Activated CD4-positive, CD25-positive, alpha-beta regulatory T cell treated with anti-CD3 and anti-CD28 coated beads, Interleukin-2, amount 50 U/mL, for 24 hours (primary cell): ENCODE data around the gene KRT4.

Experiments
- ATAC-seq, 2 donors: fragments of 150-1000 bp; cut with Tn5 transposase; one replicate each; pipeline ENCODE4 v1.10.0; 2021; ENCODE audit warnings: mild to moderate bottlenecking in 1 of 2, moderate library complexity in 1 of 2

Gene KRT4

DNA sequence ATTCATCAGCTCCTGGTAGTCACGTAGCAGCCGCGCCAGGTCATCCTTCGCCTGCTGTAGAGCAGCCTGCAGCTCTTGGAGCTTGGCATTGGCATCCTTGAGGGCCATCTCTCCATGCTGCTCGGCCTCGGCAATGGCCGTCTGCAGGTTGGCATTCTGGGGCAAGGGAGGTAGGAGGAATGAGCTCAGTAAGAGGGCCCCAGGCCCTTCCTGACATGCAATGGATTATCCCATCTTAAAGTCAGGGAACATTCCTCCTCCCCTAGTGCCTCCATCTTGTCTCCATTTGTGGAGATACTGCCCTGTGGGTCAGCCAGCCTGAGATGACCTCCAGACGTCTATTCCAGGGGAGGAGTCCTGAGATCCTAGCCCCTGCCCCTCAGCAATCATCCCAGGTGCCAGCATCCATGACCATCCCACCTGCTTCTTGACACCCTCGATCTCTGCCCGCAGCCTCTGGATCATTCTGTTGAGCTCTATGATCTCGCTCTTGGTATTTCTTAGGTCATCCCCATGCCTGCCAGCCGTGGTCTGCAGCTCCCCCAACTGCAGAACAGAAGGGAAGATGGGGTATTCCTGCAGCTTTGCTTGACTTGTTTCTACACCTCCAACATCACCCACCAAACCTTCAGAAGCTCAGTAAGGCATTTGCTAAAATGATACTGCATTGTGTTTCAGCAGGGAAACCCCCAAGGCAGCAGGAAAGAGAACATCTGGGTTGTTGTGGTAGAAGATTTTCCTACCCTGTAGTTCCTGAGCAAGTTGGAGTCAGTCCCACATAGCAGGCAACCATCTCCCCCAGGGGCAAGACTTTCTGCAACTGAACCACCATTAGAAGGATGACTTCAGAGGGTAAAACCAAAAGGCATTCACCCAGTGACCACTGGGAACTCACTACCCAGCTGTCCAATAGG, 22.4 kb downstream of the KRT4 start:
- ATAC-seq: no peak

DNA sequence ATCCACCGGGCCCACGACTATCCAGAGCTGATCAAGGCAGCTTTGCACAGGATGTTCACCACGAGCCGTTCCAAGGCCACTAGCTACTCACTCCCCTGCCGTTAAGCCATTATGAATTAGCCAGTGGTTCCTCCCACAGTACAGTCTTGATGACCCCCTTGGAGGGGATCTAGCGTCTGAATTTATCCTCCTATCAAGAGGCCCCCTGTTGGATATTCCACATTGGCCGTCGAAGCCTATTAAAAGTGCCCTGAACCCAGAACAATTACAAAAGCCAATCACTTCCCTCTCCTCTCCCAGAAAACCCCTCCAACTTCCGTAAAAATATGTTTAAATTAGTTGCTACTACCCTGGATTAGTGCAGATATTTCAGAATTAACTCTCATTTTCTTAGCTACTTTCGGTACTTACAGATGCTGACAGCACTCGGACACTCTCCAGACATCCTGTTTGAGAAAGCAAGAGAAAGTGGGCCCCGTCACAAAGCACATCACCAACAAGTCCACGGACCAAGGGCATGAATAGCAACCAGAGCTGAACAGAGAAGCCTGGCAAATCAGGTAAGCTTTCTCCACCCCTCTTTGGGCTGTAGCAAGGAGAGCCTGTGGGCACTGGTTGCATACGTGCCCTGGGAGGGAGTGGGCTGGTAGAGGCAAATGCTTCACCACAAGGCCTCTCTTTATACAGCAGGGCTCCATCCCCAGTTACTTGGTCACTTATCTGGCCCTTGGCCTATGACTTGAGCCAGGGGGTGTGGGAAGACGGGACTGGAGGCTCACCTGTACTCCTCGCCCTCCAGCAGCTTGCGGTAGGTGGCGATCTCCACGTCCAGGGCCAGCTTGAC, 23.3 kb downstream of the KRT4 start:
- no peak for ATAC-seq

GRCh38 chr12:52789637-52790426, 24.1 kb downstream of the KRT4 start:
- ATAC-seq: no peak

GRCh38 chr12:52788876-52789636, 24.9 kb downstream of the KRT4 start:
- no peak for ATAC-seq

DNA sequence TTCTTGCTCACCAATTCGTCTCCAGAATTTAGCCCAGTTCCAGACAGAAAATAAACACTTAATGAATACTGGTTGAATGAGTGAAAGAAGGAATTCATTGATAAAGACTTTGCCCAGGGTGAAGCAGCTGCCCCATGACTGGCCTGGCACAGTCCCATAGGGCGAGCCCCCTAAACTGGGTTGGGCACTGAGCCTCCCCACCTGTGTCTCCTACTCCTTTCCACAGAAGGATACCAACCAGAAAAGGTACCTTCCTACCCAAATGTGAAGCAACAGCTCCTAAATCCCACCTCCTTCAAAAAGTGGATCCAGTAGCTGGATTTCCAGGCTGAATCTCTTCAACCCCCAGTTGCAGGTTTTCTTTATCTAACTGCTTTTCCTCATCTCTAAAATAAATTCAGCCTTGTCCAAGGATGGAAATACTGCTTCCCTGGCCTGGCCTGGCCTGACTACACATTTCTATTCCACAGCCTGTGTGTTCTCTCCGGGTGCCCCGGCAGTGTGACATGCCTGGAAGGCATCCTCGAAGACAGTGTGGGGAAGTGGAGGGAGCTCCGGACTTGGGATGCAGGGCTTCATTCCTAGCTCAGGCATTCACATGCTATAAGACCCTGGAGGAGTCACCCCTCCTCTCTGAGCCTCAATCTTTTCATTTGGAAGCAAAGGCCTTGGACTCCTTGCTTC, 25.6 kb downstream of the KRT4 start:
- no peak for ATAC-seq

DNA sequence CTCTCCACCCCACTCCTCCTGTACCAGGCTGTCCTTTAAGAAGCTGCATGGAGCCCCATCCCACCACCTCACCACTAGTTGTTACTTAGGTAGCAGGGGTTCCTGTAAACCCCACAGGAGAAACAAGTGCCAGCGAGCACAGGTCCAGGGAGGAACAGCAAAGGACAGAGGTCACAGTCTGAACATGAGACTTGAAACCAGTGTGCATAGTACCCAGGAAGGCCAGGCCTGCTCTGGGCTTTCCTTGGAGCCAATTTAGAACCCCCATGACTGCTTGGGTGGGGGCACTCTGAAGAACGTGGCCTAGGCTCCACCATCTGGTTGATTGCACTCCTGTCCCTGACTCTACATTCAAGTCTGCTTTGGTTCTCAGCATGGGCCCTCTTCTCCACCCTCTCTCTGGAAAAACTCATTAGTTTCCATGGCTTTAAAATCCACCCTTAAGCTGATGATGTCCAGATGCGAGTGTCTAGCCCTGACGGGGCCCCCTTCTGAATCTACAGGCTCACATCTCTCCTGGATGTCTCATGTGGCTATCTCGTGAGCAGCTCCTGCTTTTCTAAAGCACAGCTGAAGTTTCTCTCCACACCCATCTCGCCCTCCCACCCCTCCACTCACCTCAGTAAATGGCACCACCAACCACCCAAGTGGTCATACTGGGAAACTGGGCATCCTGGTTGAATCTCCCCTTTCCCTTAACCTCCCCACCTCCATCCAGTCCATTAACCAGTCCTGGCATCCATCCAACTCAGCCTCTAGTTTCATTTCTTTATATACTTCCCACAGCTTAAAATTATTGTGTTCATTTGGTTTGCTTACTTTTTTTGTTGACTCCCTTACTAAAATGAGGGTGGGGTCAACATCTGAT, 26.4 kb downstream of the KRT4 start:
- no peak for ATAC-seq

- no peak for ATAC-seq
Measured at GRCh38 chr12:52784909-52785308, 29.0 kb downstream of the KRT4 start.

- no peak for ATAC-seq
Measured at GRCh38 chr12:52783563-52784316, 30.2 kb downstream of the KRT4 start.

- no peak for ATAC-seq
Measured at GRCh38 chr12:52782502-52782901, 31.4 kb downstream of the KRT4 start.

DNA sequence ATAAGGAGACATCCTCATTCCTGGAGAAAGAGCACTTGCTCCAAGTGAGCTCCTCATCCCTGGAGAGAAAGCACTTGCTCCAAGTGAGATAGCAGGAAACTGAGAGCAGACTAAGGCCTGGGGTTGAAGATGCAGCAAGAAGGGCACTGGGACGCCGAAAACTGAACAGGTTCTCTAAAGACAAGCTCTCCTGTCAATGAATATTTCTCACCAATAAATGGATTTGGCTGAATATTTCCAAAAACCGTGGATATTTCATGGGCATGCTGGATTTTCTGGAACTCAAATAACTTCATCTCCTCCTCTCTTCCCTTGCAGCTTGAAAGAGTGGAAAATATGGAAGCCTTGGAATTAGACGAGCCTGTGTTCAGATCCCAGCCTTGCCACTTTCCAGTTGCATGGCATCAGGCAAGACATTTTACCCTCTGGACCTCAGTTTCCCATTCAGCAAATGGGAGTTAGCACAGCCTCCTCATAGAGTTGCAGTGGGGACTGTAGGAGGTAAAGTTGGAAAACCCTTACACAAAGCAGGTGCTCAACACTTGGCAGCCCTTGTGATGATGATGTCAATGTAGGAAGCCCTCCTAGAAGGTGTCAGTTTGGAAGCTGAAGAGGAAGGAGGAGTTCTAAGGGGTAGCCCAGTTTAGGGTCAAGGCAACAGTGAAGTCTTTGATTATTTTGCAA, 32.4 kb downstream of the KRT4 start:
- no peak for ATAC-seq

- no peak for ATAC-seq
Measured at GRCh38 chr12:52779914-52780313, 34.0 kb downstream of the KRT4 start.

GRCh38 chr12:52778833-52779232, 35.1 kb downstream of the KRT4 start:
- ATAC-seq: no peak

DNA sequence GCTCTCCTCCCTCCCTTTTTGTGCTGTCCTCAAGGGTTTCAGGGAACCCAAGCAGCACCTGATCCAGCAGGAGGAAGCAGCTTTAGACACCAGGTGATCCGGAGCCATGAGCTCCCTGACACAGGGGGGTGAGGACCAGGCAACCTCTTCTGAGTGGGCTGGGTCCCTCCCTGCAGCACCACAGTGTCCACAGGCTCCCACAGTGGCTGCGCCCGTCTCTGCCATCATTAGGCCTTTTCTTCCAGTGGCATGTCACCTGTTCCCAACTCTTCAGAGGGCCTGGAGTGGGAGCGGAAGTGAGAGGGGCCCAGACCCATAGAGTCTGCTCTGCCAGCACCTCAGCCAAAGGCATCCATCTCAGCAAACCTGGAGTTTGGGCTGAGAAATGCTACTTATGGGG, 36.4 kb downstream of the KRT4 start:
- ATAC-seq: no peak

GRCh38 chr12:52776913-52777395, 37.0 kb downstream of the KRT4 start, which contains the start of gene KRT76:
Gene KRT76 (minus strand): TSS chr12:52777345. CDS start chr12:52777291, 54 bp downstream.
- no peak for ATAC-seq

DNA sequence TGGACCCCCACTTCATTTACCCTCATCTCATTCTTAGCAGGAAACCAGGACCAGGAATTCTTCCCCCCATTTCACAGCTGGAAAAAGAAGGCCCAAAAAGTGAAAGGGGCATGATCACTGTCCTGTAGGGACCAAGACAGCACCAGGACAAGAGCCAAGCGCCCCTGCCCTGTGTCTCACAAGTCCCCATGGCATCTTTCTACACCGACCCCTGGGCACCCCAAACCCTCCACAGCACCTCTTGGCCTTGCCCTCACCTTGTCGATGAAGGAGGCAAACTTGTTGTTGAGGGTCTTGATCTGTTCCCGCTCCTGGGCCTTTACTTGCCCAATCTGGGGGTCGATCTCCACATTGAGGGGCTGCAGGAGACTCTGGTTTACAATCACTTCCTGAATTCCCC, 37.5 kb downstream of the KRT4 start:
- no peak for ATAC-seq

- ATAC-seq: no peak
Measured at GRCh38 chr12:52774629-52775250, 39.2 kb downstream of the KRT4 start.

DNA sequence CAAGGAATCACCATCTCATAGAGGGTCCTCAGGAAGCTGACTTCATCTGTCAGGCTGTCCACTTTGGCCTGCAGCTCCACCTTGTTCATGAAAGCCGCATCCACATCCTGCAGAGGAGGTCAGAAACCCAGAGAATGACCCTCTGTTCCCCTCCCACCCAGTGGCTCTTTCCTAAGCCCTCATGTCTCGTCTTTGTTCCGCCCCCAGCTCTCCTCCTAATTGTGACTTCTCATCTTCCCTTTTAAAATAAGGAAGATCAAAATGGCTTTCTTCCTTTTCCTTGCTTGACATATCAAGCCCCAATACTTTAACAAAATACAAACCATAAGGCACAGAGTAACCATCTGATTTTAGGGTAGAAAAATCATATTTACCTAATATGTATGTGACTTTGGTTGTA, 41.1 kb downstream of the KRT4 start:
- ATAC-seq: no peak

DNA sequence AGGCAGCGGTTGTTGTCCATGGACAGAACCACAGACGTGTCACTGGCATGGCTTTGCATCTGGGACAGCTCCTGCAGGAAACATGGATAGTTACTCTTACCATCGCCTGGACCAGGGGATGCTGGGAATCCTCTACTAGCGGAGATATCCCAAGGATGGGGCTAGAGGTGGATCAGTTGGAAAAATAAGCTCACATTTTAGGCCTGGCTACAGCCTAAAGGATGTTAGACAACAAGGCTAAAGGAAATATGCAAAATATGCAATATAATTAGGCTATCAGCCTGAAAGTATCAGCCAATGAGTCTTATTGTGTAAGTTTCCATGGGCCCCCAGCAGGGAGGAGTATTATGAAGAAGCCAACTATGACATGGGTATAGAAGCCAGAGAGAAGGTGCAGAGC, 41.7 kb downstream of the KRT4 start:
- no peak for ATAC-seq
